Heart left ventricle (tissue), 13 donors: Measurements from ENCODE around the gene GOLGA1.

Source experiments
- CTCF ChIP-seq, 12 donors: fragments of 200-600 bp; sonication (generic) in 4 of 12; IDR thresholded peaks; one replicate each; pipeline versions ENCODE4 v1.5.0 to v1.8.0; 2018 to 2022; ENCODE audit warnings: antibody characterized with exemption in 12 of 12, mild to moderate bottlenecking in 5 of 12
- POLR2A ChIP-seq, 2 donors: fragments of 450-650 bp; IDR thresholded peaks; one replicate each; pipeline ENCODE4 v1.6.1; 2017; ENCODE audit warnings: antibody characterized with exemption in 2 of 2, mild to moderate bottlenecking in 2 of 2, moderate library complexity in 2 of 2
- donor health status: ischemic (EF 13 %, LVEDD 7.1; RV severe dilation, severe dysfunction).
- donor health status: DM: no; HTN: yes; CAD: no.
- donor health status: DM: no; HTN: no; CAD: no.
- donor health status: ischemic (EF 25% LVEDD 6.9; RV normal size, moderate dysfunction).
- donor health status: ischemic (EF 25% LVEDD 5.7; RV mildly dilated, moderate dysfunction).
- donor health status: ischemic (EF 35%, LVEDD 5.7; RV mildly dilated, moderate dysfunction).
- donor health status: nonischemic (EF 11% LVEDD 7.7; RV severe dilation, severe dysfunction).
- donor health status: DM: yes; HTN: yes; CAD: no.
- donor health status: PGD.
- donor health status: ischemic (EF 29% LVEDD 5.4; RV normal size, mild dysfunction).
- donor health status: nonischemic (EF 23%, LVEDD 6.1; RV moderate dilation, normal function).

- TF ChIP-seq CTCF (IDR thresholded peaks at IDR 0.05) = no peak
- TF ChIP-seq POLR2A (IDR thresholded peaks at IDR 0.05) = no peak
Observed at GRCh38 chr9:124928116-124928515, 12.8 kb downstream of the GOLGA1 start.
